Measurements from ENCODE around the gene ZC3H7A. TPM values are rescaled to one million over a fixed set of nuclear protein-coding genes. Genes with fewer than 3 reads are reported as not detected.

Gene ZC3H7A
- total and polyA plus RNA-seq, 2 of the 13 experiments (the other 11 are each of a cell fraction or from before 2014, with no cell fraction given), result 29.2 to 36.8 TPM

GRCh38 chr16:11791144-11791828 is 5.8 kb downstream of the ZC3H7A start (continued):
- TF ChIP-seq FOXM1 (CRISPR knock-in tag; IDR thresholded peaks at IDR 0.05) (no peak), EP300 (IDR thresholded peaks at IDR 0.05; ENCODE audit: low read depth in 2 of 2, low read length in 2 of 2) (0 out of 4 replicates have a peak, but pooled peaks of 1 of the 2 experiments have one; percentile 19), EP300 (CRISPR knock-in tag; IDR thresholded peaks at IDR 0.05; ENCODE audit: borderline replicate concordance) (no peak), ZNF883 (CRISPR knock-in tag; IDR thresholded peaks at IDR 0.05; ENCODE audit: not compliant biosample characterization) (no peak)

- H3K36me3 ChIP-seq (replicated peaks in 1 of 2; ENCODE audit: control insufficient read depth in 1 of 2, insufficient read depth in 2 of 2, low read length in 2 of 2), result no peaks in the 10 kb centered on the region; a peak in 1 of 5 replicates
- no peak for FAIRE-seq
- H3K27me3 ChIP-seq (ENCODE audit: control insufficient read depth in 1 of 2, insufficient read depth in 2 of 2, low read length in 2 of 2), result no peaks in the 10 kb centered on the region
- H3K4me3 ChIP-seq (replicated peaks in 1 of 3; ENCODE audit: insufficient read depth in 1 of 3, low read depth in 2 of 3, low read length in 3 of 3), result no peak overlapping the region
- no TSS peak for BruUV-seq (replicated peaks)
- no peak overlapping the region for H3K27ac ChIP-seq (ENCODE audit: extremely low read length, insufficient read depth, low read length)
- no peak for DNase-seq (ENCODE audit: low spot score)
- peaks cover 87% of the 10 kb centered on the region for H3K79me2 ChIP-seq (ENCODE audit: insufficient read depth, low read length)
- no peak overlapping the region for H3K9ac ChIP-seq (ENCODE audit: insufficient read depth, low read depth, low read length)
- in situ Hi-C loops (cut with HindIII; ENCODE audit: extremely low pct_ligation_motif_present, low pct_unique_long_range_greater_than_20kb) (no loop called here), intact Hi-C loops (cut with micrococcal nuclease; ENCODE audit: unreplicated experiment) (no loop called here)
- 95% methylated on average over 3 of the region's 3 CpGs for WGBS (ENCODE audit: low lambda C conversion rate)
- H2AFZ ChIP-seq (ENCODE audit: low read length), result no peak overlapping the region
- TF ChIP-seq TEAD3 (CRISPR knock-in tag; optimal IDR thresholded peaks at IDR 0.05; ENCODE audit: borderline replicate concordance) (peak; percentile 16), NFE2L1 (CRISPR knock-in tag; IDR thresholded peaks at IDR 0.05; ENCODE audit: borderline replicate concordance) (no peak)
- no peaks in the 10 kb centered on the region for H3K9me3 ChIP-seq (ENCODE audit: low read length)
- ATAC-seq, result no peak
- peaks cover 99% of the 10 kb centered on the region for H3K4me1 ChIP-seq (ENCODE audit: insufficient read depth, low read length)
- H3K4me2 ChIP-seq (ENCODE audit: low read depth, low read length), result no peak overlapping the region
- ChIA-PET POLR2A (interaction anchor here (5.5 kb wide), 1 partner anchor 46 kb away, joined by 85 read pairs; the partner anchor contains the start of gene TXNDC11), CTCF (ENCODE audit: low intra/inter-chr PET ratio, low total read pairs) (no interaction called here)
- H4K20me1 ChIP-seq (ENCODE audit: insufficient read depth, low read length), result peaks cover 41% of the 10 kb centered on the region
These were observed 8.1 kb downstream of the ZC3H7A start for GRCh38 chr16:11788914-11789313.

Data from HepG2 (cell line).